Fibroblast of skin of right biceps (primary cell): ENCODE data around the gene RPL4.
A peak's percentile ranks its signal among the peaks of the same experiment; 100 is the strongest.
"Not testable (repeated sequence)": the region's sequence is repeated elsewhere in the genome, so short reads cannot be mapped to it uniquely, and the experiment has no call there.

Source experiments
- DNase-seq: peaks from one replicate; pipeline ENCODE4 v3.0.0-alpha.2; 2013

RPL4 gene

GRCh38 chr15:66504563-66505429 is at the start of gene RPL4, which contains the start of gene ZWILCH:
TSS of gene RPL4 (minus strand) at chr15:66504855. CDS start at chr15:66504790, 65 bp downstream.
TSS of gene ZWILCH (plus strand) at chr15:66505326. CDS start at chr15:66505339, 13 bp downstream.
- DNase-seq: peak; percentile 92

GRCh38 chr15:66545255-66545654 is 40.6 kb upstream of the RPL4 start:
- DNase-seq: no peak

DNA sequence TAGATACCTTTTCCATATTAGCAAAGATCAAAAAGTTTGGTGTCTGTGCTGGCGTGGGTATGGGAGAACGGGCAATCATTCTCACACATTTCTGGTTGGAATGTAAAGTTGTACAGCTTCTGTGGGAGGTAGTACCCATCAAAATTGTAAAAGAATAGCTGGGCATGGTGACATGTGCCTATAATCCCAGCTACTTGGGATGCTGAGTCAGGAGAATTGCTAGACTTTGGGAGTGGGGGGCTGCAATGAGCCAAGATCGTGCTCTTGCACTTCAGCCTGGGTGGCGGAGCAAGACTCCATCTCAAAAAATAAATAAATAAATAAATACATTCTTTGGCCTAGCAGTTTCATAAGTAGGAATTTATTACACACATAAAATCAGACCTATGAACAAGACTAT is 38.2 kb upstream of the RPL4 start:
- DNase-seq: no peak

- no peak for DNase-seq
Observed at GRCh38 chr15:66535056-66535455, 30.4 kb upstream of the RPL4 start.

- no peak for DNase-seq
Observed at GRCh38 chr15:66524838-66525237, 20.2 kb upstream of the RPL4 start.

GRCh38 chr15:66523926-66524325 is 19.3 kb upstream of the RPL4 start:
- no peak for DNase-seq

DNA sequence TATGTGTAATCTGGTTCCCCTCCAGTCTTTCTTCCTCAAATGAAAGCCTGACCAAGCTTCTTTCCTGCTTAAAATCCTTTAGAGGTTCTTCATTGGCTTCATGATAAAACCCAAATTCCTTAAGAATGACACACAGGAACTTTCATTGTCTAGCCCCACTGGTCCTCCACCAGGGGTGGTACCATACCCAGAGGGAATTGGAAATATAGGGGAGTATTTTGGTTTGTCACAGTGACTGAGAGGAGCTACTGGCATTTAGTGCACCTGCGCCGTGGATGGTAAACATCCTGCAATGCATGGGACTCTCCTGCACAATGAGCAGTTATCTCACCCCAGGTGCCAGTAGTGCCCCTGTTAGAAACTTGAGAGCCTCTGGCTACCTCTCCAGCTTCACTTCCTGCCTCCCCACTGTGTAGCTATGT is 11.3 kb upstream of the RPL4 start:
- DNase-seq: peak; percentile 31

- DNase-seq: no peak
Observed at GRCh38 chr15:66514586-66514985, 9.9 kb upstream of the RPL4 start.

GRCh38 chr15:66508293-66508883 is 3.7 kb upstream of the RPL4 start:
- DNase-seq: no peak

DNA sequence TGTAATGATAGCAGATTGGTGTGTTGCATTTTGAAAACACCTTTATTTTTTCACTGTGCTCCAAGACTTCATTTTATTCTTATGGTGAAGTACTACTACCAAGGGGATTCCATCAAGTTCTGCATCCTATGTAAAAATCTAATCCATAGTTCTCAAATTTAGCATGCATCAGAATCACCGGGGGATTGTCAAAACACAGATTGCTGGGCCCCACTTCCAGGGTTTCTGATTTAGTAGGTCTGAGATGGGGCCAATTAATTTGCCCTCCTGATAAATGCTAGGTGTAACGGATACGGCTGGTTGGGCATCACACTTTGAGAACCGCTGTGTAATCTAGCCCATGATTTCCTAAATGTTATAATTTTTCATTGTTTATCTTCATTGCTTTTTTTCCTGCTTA is 1.2 kb upstream of the RPL4 start:
- DNase-seq: no peak

DNA sequence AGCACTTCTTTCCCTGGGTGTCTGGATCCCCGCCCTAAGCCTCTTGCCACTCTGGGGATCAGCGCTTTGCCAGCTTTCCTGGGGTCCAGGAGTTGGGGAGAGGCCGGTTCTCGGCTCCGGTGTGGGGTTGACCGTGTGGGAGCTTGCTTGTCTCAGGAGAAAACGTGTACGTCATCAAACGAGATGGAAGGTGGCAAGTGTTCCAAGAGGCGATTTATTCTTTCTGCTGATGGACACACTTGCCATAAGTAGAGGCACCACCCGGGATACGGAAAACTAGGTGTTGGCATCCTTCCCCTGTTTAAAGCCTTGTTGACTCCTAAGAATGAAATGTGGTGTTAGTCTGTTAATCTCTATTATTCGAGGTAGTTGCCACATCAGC is 766 bp upstream of the RPL4 start:
- DNase-seq: no peak

DNA sequence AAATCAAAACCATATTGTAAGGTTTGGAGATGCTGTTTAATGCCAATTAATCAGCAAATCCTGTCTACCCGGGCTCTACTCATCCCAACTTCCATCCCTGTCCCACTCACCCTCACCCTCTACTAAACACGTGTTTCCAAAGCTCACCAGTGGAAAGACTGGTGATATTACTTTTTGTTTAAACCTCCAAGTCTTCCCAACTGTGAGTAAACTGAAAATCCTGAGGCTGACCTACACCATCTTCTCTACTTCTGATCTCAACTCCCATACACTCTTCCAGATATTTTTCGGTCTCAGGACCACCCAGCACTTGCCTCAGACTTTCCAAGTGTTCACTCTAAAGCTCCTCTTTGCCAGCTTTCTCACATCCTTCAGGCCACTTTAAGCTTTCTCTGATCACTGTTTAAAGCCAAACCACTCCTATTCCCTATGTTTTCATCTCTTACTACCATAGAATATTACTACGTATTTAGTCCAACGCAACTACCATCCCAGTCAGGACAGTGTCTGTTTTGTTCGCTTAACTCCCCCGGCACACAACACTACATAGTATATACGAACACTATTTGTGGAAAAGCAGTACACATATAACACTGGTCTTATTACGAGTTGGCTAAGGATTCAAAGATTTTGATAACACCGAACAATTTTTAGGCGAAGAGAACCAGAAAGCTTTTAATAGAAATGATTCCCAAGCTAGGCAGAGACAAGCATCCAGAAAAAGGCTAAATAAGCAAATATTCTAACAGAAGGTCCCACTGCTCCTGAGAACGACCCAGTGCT is 684 bp downstream of the RPL4 start:
- DNase-seq: no peak

DNA sequence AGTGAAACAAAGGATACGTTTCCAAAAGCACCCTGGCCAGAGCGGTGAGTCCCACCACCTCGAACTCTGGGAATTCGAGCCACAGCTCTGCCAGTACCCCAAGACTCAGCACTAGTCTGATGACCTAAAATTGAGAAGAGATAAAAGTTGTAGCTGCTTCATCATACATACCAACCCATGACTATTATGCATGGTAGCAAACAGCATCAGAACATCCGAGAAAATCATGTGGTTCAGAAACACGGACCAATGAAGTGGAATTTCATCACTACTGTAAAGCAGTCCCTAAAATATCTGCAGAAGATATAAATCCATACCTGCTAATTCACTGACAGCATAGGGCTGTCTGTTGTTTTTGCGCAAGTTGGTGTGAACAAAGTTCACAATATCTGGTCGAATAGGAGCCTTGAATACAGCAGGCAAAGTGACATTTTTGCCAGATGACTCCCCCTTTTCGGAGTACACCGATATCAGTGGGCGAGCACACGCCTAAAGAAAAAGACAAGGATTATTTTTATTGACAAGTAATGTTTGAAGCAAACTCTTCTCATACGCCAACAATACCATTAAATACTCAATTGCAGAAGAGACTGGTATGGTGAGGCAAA is 1.5 kb downstream of the RPL4 start:
- not testable (repeated sequence) for DNase-seq

DNA sequence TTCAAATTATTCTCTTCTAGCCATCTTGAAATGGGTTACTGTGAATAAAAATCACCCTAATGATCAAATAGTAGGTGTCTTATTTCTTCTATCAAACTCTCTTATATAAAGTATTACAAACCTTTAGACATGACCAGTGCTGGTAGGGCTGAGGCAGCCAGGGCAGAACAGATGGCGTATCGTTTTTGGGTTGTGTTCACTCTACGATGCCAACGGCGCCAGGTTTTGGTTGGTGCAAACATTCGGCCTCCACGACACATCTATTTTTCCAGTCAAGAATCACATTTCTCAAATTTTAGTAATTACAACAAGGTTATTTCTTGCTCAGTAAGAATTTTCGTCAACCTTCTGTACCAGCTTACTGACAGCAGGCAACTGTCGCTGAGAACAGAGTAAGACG is 2.2 kb downstream of the RPL4 start:
- DNase-seq: no peak

- not testable (repeated sequence) for DNase-seq
Observed at GRCh38 chr15:66500346-66500745, 4.3 kb downstream of the RPL4 start.

GRCh38 chr15:66498501-66499386 is 5.9 kb downstream of the RPL4 start:
- DNase-seq: peak; percentile 53

- DNase-seq: peak; percentile 93
Observed at GRCh38 chr15:66497502-66498455, 6.9 kb downstream of the RPL4 start, which contains the start of gene SNAPC5. TSS of gene SNAPC5 (minus strand) at chr15:66497762. CDS start at chr15:66497731, 31 bp downstream.

DNA sequence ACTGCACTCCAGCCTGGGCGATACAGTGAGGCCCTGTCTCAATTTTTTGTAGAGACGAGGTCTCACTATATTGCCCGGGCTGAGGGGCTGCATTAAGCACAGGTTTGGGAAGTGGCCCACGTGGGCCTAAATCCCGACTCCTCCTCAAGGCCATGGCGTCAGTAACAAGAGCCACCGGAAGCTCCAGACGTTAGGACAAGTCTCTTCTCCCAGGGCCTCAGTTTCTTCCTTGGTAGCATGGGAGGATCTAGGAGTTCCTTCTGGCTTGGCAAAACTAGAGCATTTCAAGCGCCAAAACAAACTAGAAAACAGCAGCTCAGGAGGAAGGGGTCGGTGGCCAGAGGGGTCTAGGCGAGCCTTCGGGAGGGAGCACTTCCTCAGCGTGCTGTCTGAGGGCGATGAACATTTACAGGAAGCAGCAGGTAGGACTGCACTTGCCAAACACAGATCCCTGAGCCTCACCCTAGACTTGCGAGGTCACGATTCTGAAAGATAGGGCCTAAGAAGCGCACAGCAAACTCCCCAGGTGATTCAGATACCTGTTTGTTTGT is 7.6 kb downstream of the RPL4 start:
- DNase-seq: no peak

- DNase-seq: no peak
Observed at GRCh38 chr15:66494262-66494661, 10.4 kb downstream of the RPL4 start.

- DNase-seq: no peak
Observed at GRCh38 chr15:66491846-66492245, 12.8 kb downstream of the RPL4 start.
